Measurements from ENCODE around the gene STX19. TPM values are rescaled to one million over a fixed set of nuclear protein-coding genes. Genes with fewer than 3 reads are reported as not detected.

Gene STX19
- total RNA-seq, 4 donors from 2014 or later, result 4.9 to 23.5 (median 11.7) TPM

- Histone ChIP-seq H3K27ac (peak overlapping the region; percentile 77 to 82 (median 78)), H3K4me3 (peak overlapping the region in 3 of 4 donors; percentile 19 to 46 (median 22)), H3K27me3 (no peaks in the 10 kb centered on the region), H3K36me3 (no peaks in the 10 kb centered on the region), H3K4me1 (peaks cover 0 to 31% (median 10%) of the 10 kb centered on the region in 4 donors), H3K9me3 (no peaks in the 10 kb centered on the region)
- TF ChIP-seq POLR2A (IDR thresholded peaks at IDR 0.05), result no peak
- no peak for TF ChIP-seq POLR2AphosphoS5 (IDR thresholded peaks at IDR 0.05)
- TF ChIP-seq EP300 (IDR thresholded peaks at IDR 0.05; ENCODE audit: low read depth), result no peak
- TF ChIP-seq CTCF (IDR thresholded peaks at IDR 0.05), result no peak
- in situ Hi-C loops (cut with MboI; ENCODE audit: low pct_ligation_motif_present in 1 of 4, low pct_unique_long_range_greater_than_20kb in 1 of 4, low sequenced_read_pairs in 3 of 4) (no loop called here), intact Hi-C loops (cut with DNase I; ENCODE audit: low total_unique reads) (no loop called here)
- DNase-seq, result no peak
- WGBS, 2 donors (ENCODE audit: low coverage in 1 of 2), result 39 to 51% methylated on average over 2 of the region's 2 CpGs
Observed at GRCh38 chr3:94026623-94027022, 1.8 kb downstream of the STX19 start.

- peak; percentile 43 for DNase-seq
- peak overlapping the region in 2 of 4 donors; percentile 8 to 28 for H3K4me3 ChIP-seq
- WGBS, 2 donors (ENCODE audit: low coverage in 1 of 2), result 40 to 54% methylated on average over 2 to 3 of the region's 3 CpGs
- in situ Hi-C loops (cut with MboI; ENCODE audit: low pct_ligation_motif_present in 1 of 4, low pct_unique_long_range_greater_than_20kb in 1 of 4, low sequenced_read_pairs in 3 of 4), result no loop called here
- H3K36me3 ChIP-seq, result no peaks in the 10 kb centered on the region
- peaks cover 0 to 37% (median 11%) of the 10 kb centered on the region in 4 donors for H3K4me1 ChIP-seq
- peak overlapping the region; percentile 77 to 82 (median 78) for H3K27ac ChIP-seq
- no peaks in the 10 kb centered on the region for H3K9me3 ChIP-seq
- no peaks in the 10 kb centered on the region for H3K27me3 ChIP-seq
- peak; percentile 9 for TF ChIP-seq POLR2A (IDR thresholded peaks at IDR 0.05)
- TF ChIP-seq POLR2AphosphoS5 (IDR thresholded peaks at IDR 0.05), result peak in 2 of 3 donors; percentile 12 to 61
- TF ChIP-seq CTCF (IDR thresholded peaks at IDR 0.05), result no peak
- intact Hi-C loops (cut with DNase I; ENCODE audit: low total_unique reads), result no loop called here
Observed at GRCh38 chr3:94024385-94024784, 4.0 kb downstream of the STX19 start.

GRCh38 chr3:94020293-94020692, 8.1 kb downstream of the STX19 start:
- no peaks in the 10 kb centered on the region for H3K9me3 ChIP-seq
- intact Hi-C loops (cut with DNase I; ENCODE audit: low total_unique reads) (no loop called here), in situ Hi-C loops (cut with MboI; ENCODE audit: low pct_ligation_motif_present in 1 of 4, low pct_unique_long_range_greater_than_20kb in 1 of 4, low sequenced_read_pairs in 3 of 4) (no loop called here)
- no peak for DNase-seq
- peaks cover 0 to under 1% (median 0%) of the 10 kb centered on the region in 4 donors for H3K36me3 ChIP-seq
- TF ChIP-seq EP300 (IDR thresholded peaks at IDR 0.05; ENCODE audit: low read depth) (no peak), POLR2AphosphoS5 (IDR thresholded peaks at IDR 0.05) (no peak), POLR2A (IDR thresholded peaks at IDR 0.05) (no peak), CTCF (IDR thresholded peaks at IDR 0.05) (no peak)
- H3K4me1 ChIP-seq, result peaks cover 0 to 32% (median 9%) of the 10 kb centered on the region in 4 donors
- WGBS, 2 donors (ENCODE audit: low coverage in 1 of 2), result 55 to 62% methylated on average over 3 of the region's 3 CpGs
- H3K27ac ChIP-seq, result no peak overlapping the region
- H3K4me3 ChIP-seq, result no peak overlapping the region
- no peaks in the 10 kb centered on the region for H3K27me3 ChIP-seq

GRCh38 chr3:94019659-94020058, 8.7 kb downstream of the STX19 start:
- Histone ChIP-seq H3K4me3 (no peak overlapping the region), H3K9me3 (no peaks in the 10 kb centered on the region), H3K36me3 (peaks cover 0 to 6% (median 0%) of the 10 kb centered on the region in 4 donors), H3K27me3 (no peaks in the 10 kb centered on the region), H3K27ac (no peak overlapping the region), H3K4me1 (peaks cover 0 to 29% (median 7%) of the 10 kb centered on the region in 4 donors)
- TF ChIP-seq CTCF (IDR thresholded peaks at IDR 0.05) (no peak), POLR2A (IDR thresholded peaks at IDR 0.05) (no peak), POLR2AphosphoS5 (IDR thresholded peaks at IDR 0.05) (no peak), EP300 (IDR thresholded peaks at IDR 0.05; ENCODE audit: low read depth) (no peak)
- intact Hi-C loops (cut with DNase I; ENCODE audit: low total_unique reads) (no loop called here), in situ Hi-C loops (cut with MboI; ENCODE audit: low pct_ligation_motif_present in 1 of 4, low pct_unique_long_range_greater_than_20kb in 1 of 4, low sequenced_read_pairs in 3 of 4) (no loop called here)
- DNase-seq, result no peak
- WGBS, 2 donors (ENCODE audit: low coverage in 1 of 2), result 89 to 95% methylated on average over 2 of the region's 2 CpGs

Measured in transverse colon (tissue), 4 donors.